GM19452 (cell line): Measurements from ENCODE around the gene KIF26B.

ENCODE experiments used
- ATAC-seq: cut with Tn5 transposase; IDR thresholded peaks from one replicate; pipeline ENCODE4 v1.9.1; 2021; ENCODE audit not compliant: unreplicated experiment

KIF26B gene

GRCh38 chr1:245484176-245484575 lies 329.4 kb downstream of the KIF26B start:
- ATAC-seq = no peak

DNA sequence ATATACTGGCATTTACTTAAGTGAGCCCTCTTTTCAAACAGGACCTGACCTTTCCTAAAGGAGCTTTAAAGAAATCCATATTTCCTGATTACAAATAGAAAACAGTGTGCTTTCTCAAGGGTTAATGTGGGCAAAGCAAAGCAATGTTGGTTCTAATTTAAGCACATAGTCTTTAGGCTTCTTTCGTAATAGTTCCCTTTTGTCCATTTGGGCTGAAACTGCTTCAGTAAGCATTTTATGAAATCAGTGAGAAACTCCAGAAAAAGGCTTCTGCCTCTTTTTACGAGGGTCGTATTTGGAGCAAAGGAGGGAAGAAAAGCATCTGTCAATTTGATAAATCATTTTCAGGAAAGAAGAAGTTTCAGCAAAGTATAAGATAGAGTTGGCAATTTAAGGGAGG lies 331.2 kb downstream of the KIF26B start:
- no peak for ATAC-seq

- no peak for ATAC-seq
These were observed 332.1 kb downstream of the KIF26B start for GRCh38 chr1:245486775-245487470.

DNA sequence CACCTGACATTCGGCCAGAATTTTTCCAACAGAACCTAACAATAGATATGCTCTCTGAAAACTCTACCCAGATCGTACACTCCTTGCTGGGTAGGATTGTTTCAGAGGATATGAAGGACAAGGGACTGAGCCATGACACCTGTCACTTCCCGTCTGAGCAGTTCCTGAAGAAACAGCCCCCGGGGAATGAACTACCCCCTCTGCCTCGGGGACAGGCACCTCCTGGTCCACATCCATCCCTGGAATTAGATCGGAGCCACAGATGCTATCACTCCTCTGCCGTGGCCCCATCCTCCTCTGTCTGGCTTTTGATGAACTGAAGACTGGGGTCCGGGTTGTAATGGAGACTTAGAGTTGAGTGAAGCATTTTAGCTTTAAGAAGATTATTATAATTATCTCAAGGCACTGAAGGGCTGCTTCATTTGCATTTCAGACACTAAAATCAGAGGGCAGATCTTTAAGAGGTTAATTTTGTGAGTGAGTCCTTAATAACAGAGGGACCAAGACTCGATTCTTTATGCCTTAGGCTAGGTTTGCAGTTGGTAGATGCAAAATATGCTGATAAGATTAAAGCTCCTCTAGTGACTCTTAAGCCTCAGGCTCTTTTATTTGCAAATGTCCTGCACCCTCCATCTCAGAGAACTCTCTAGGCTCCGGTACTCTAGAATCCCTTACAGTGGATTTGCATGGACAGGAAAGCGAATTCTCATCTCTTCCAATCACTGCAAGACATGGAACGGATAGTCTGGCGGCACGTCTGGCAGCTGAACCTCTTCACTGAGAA lies 333.8 kb downstream of the KIF26B start:
- ATAC-seq = no peak

GRCh38 chr1:245489838-245490237 lies 335.1 kb downstream of the KIF26B start:
- no peak for ATAC-seq

GRCh38 chr1:245493029-245493428 lies 338.2 kb downstream of the KIF26B start:
- no peak for ATAC-seq

DNA sequence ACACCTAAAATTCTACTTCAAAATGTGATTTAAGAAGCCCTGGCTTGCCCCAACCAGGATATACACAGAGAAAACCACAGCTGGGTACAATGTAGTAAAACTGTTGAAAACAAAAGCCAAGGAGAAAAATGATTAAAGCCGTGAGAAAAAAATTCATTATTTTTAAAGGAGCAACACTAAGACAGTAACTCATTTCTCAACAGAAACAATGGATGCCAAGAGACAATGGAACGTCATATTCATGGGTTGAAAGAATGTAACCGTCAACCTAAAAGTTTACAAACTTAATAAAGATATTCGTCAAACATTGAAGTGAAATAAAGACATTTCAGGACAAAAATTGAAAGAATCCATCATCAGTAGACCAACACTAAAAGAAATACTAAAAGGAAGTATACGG lies 340.9 kb downstream of the KIF26B start:
- no peak for ATAC-seq

DNA sequence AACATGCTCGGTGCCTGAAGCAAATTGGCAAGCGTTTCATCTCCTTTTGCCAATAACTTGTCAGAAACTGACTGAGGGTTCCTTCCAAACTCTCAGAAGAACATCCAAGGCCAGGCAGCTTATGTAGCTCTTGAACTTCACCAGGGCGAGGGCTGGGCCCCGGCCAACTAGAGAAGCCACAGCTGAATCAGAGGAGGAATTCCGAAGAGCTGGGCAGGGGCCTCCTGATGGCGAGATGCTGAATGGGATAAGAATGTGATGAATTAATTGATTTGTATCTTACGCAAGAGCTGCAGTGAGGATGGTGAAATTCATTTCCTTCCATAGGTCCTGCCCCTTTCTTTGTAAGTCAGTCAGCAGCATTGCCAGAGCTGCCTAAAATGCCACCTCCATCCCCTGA lies 345.8 kb downstream of the KIF26B start:
- ATAC-seq = no peak

DNA sequence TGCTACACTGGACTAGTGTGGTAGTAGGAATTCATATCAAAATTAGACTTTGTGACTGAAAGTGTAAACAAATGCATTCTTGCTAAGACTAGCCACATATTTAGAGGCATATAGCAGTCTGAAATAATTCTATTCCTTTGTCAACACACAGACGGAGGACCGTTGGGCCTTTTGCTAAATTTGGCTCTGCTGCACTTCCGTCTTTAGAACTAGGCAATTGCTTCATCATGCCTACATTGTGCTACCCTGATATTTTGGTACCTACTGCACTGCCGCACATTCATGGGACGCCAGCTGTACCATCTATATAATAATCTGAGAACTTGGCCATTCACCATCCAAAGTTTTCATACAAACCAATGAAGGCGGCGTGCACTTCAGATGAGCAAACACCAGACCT lies 346.8 kb downstream of the KIF26B start:
- ATAC-seq = no peak

- no peak for ATAC-seq
These were observed 348.8 kb downstream of the KIF26B start for GRCh38 chr1:245503548-245503947.

DNA sequence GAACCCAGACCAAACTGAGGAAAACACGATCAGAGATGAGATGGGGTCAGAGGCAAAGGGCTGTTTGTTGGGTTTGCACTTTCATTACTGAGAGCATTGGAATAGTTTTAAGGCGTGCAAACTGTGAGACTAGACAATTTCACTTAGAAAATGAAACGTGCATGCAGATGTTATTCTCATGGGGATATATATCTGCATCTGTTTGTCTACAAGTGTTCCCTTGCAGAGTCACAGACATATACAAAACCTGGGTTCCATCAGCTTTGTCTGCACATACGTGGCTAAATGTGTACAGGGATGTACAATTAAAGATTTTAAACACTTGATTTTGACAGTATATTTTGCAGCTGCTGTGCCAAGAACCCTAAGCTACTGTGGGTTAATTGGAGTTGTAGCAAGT lies 355.4 kb downstream of the KIF26B start:
- ATAC-seq = no peak

DNA sequence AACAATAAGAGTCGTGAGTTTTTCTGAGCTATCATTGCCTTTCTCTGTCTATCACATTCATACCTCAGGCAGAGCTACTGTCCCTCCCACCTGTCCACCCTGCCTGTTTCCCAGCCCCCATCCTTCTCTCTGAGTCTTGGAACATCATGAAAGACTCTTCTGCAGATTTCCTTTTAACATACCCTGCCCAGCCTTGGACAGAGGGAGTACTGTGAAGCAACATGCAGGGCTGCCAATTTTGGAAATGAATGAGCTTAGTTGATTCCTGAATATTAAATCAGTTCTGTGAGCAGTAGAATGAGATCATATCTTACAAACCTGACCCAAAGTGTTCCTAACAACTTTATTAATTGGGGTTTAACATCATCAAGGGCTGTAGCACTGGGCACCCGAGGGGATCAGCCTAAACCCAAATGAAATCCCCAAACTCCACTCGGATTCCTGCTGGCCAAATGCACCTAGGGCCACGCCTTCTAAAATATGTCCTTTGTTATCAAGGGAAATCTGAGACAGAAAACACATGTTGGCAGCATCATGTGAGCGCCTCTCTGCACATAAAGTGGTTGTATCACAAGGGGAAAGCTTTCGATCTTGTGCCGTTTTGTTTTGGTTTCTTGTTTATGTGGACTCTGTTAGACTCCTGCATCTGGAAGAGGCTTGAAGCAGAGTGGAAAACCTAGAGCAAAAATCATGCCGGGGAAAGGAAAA lies 357.6 kb downstream of the KIF26B start:
- no peak for ATAC-seq

GRCh38 chr1:245512980-245513578 lies 358.3 kb downstream of the KIF26B start:
- ATAC-seq = no peak

- ATAC-seq = no peak
These were observed 361.5 kb downstream of the KIF26B start for GRCh38 chr1:245516284-245516759.

DNA sequence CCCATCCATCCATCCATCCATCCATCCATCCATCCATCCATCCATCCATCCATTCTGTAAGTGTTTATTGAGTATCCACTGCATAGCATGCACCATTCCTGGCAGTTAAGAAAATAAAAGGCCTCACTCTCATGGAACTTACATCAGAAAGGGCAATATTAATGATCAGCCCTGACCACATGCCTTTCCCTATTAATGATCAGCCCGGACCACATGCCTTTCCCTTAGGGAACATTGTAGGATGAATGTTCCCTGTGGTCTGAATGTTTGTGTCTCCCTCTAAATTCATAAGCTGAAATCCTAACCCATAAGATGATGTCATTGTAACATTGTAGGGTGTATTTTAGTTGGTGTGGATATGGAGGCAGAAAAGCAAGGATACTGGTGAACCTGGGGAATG lies 365.8 kb downstream of the KIF26B start:
- no peak for ATAC-seq

- no peak for ATAC-seq
These were observed 371.4 kb downstream of the KIF26B start for GRCh38 chr1:245526141-245526540.

- ATAC-seq = no peak
These were observed 373.5 kb downstream of the KIF26B start for GRCh38 chr1:245528258-245528635.

- no peak for ATAC-seq
These were observed 376.2 kb downstream of the KIF26B start for GRCh38 chr1:245530937-245531336.

GRCh38 chr1:245537992-245538391 lies 383.2 kb downstream of the KIF26B start:
- ATAC-seq = no peak

- no peak for ATAC-seq
These were observed 383.9 kb downstream of the KIF26B start for GRCh38 chr1:245538671-245539070.

GRCh38 chr1:245541369-245541768 lies 386.6 kb downstream of the KIF26B start:
- ATAC-seq = no peak
